Activated T-cell treated with anti-CD3 and anti-CD28 coated beads, Interleukin-2, amount 50 U/mL, for 24 hours (primary cell): ENCODE results near the gene GPR158.

ENCODE experiments used
- DNase-seq: peaks from one replicate; pipeline ENCODE4 v3.0.0-alpha.2; 2020
- H3K27ac Mint-ChIP-seq: 2 replicates; pipeline ENCODE4 v1.8.0; 2020; ENCODE audit warnings: mild to moderate bottlenecking, mixed read lengths
- H3K27me3 Mint-ChIP-seq: 2 replicates; pipeline ENCODE4 v1.8.0; 2020; ENCODE audit warnings: mixed read lengths
- H3K36me3 Mint-ChIP-seq: 2 replicates; pipeline ENCODE4 v1.8.0; 2020; ENCODE audit warnings: low read depth, mixed read lengths
- H3K4me1 Mint-ChIP-seq: 2 replicates; pipeline ENCODE4 v1.8.0; 2020; ENCODE audit warnings: low read depth, mixed read lengths
- H3K4me3 Mint-ChIP-seq: 2 replicates; pipeline ENCODE4 v1.8.0; 2020; ENCODE audit warnings: mild to moderate bottlenecking, moderate library complexity, mixed read lengths
- H3K9me3 Mint-ChIP-seq: 2 replicates; pipeline ENCODE4 v1.8.0; 2020; ENCODE audit warnings: mixed read lengths

GPR158 gene

GRCh38 chr10:25631471-25631870, 456.7 kb downstream of the GPR158 start:
- H3K4me3 Mint-ChIP-seq: no peak overlapping the region
- no peaks in the 10 kb centered on the region for H3K36me3 Mint-ChIP-seq
- H3K27me3 Mint-ChIP-seq: no peaks in the 10 kb centered on the region
- DNase-seq: no peak
- no peak overlapping the region for H3K27ac Mint-ChIP-seq
- peaks cover 4% of the 10 kb centered on the region for H3K9me3 Mint-ChIP-seq
- no peaks in the 10 kb centered on the region for H3K4me1 Mint-ChIP-seq

GRCh38 chr10:25632802-25633201, 458.0 kb downstream of the GPR158 start:
- H3K4me1 Mint-ChIP-seq: no peaks in the 10 kb centered on the region
- H3K27me3 Mint-ChIP-seq: no peaks in the 10 kb centered on the region
- no peaks in the 10 kb centered on the region for H3K36me3 Mint-ChIP-seq
- no peak overlapping the region for H3K4me3 Mint-ChIP-seq
- H3K9me3 Mint-ChIP-seq: no peaks in the 10 kb centered on the region
- DNase-seq: no peak
- H3K27ac Mint-ChIP-seq: no peak overlapping the region

- Mint-ChIP-seq H3K9me3 (no peaks in the 10 kb centered on the region), H3K27ac (no peak overlapping the region), H3K27me3 (no peaks in the 10 kb centered on the region), H3K4me3 (no peak overlapping the region), H3K36me3 (no peaks in the 10 kb centered on the region), H3K4me1 (no peaks in the 10 kb centered on the region)
- DNase-seq: no peak
These were observed 458.7 kb downstream of the GPR158 start for GRCh38 chr10:25633542-25633941.

GRCh38 chr10:25639646-25640045, 464.8 kb downstream of the GPR158 start:
- H3K36me3 Mint-ChIP-seq: no peaks in the 10 kb centered on the region
- no peaks in the 10 kb centered on the region for H3K4me1 Mint-ChIP-seq
- no peak overlapping the region for H3K27ac Mint-ChIP-seq
- H3K4me3 Mint-ChIP-seq: no peak overlapping the region
- H3K9me3 Mint-ChIP-seq: no peaks in the 10 kb centered on the region
- no peaks in the 10 kb centered on the region for H3K27me3 Mint-ChIP-seq
- no peak for DNase-seq

GRCh38 chr10:25641595-25641994, 466.8 kb downstream of the GPR158 start:
- H3K4me3 Mint-ChIP-seq: no peak overlapping the region
- no peak for DNase-seq
- H3K9me3 Mint-ChIP-seq: no peaks in the 10 kb centered on the region
- H3K36me3 Mint-ChIP-seq: no peaks in the 10 kb centered on the region
- H3K4me1 Mint-ChIP-seq: no peaks in the 10 kb centered on the region
- no peak overlapping the region for H3K27ac Mint-ChIP-seq
- no peaks in the 10 kb centered on the region for H3K27me3 Mint-ChIP-seq

- no peaks in the 10 kb centered on the region for H3K9me3 Mint-ChIP-seq
- H3K36me3 Mint-ChIP-seq: no peaks in the 10 kb centered on the region
- no peaks in the 10 kb centered on the region for H3K4me1 Mint-ChIP-seq
- no peak overlapping the region for H3K27ac Mint-ChIP-seq
- no peaks in the 10 kb centered on the region for H3K27me3 Mint-ChIP-seq
- no peak for DNase-seq
- no peak overlapping the region for H3K4me3 Mint-ChIP-seq
These were observed 467.9 kb downstream of the GPR158 start for GRCh38 chr10:25642721-25643120.

- no peak overlapping the region for H3K27ac Mint-ChIP-seq
- H3K9me3 Mint-ChIP-seq: no peaks in the 10 kb centered on the region
- no peak for DNase-seq
- H3K4me3 Mint-ChIP-seq: no peak overlapping the region
- no peaks in the 10 kb centered on the region for H3K4me1 Mint-ChIP-seq
- no peaks in the 10 kb centered on the region for H3K36me3 Mint-ChIP-seq
- H3K27me3 Mint-ChIP-seq: no peaks in the 10 kb centered on the region
These were observed 471.6 kb downstream of the GPR158 start for GRCh38 chr10:25646371-25646770.

- H3K27ac Mint-ChIP-seq: no peak overlapping the region
These were observed 476.7 kb downstream of the GPR158 start for GRCh38 chr10:25651534-25651933.

More at GRCh38 chr10:25651534-25651933, 476.7 kb downstream of the GPR158 start:
- Mint-ChIP-seq H3K36me3 (no peaks in the 10 kb centered on the region), H3K4me1 (no peaks in the 10 kb centered on the region), H3K4me3 (no peak overlapping the region), H3K9me3 (no peaks in the 10 kb centered on the region), H3K27me3 (no peaks in the 10 kb centered on the region)
- no peak for DNase-seq
